ENCODE results near the gene MOB2.

MOB2 gene, protein sequence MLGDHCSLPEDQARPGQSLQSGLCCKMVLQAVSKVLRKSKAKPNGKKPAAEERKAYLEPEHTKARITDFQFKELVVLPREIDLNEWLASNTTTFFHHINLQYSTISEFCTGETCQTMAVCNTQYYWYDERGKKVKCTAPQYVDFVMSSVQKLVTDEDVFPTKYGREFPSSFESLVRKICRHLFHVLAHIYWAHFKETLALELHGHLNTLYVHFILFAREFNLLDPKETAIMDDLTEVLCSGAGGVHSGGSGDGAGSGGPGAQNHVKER

DNA sequence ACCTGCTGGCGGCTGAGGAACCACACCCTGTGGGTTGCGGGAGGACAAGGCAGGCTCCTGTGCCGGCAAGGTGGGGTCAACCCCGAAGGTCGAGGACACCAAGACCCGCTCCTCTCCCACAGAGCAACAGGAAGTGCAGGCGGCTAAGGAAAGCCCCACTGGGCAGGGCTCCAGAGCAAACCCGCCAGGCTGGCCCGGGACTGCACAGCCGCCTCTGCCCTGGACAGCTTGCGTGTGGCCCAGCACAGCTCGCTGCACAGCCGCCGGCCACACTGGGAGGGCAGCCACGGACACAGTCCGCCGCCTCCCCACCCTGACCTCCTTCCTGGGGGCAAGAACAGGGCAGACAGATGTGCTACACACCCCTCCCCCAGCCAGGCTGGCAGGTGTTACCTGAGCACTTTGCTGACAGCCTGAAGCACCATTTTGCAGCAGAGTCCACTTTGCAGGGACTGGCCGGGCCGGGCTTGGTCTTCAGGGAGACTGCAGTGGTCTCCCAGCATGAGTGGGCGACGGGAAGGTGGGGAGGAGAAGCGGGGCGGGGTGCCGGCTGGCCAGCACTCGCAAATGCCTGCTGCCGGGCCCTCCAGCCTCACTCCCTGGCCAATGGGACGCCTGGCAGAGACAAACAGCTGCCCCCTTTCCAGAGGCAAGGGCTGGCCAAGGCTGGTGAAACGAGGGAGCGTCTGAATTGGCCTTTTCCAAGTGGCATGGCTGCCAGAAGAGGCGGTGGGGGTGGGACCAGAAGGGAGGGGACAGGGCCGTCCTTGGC is at the start of gene MOB2:
TSS of gene MOB2 (minus strand) at position 726 of the 772 bp plus-strand sequence. CDS start at position 503, 223 bp downstream.
- peak; percentile 46 for DNase-seq (ENCODE audit: low spot score)

DNA sequence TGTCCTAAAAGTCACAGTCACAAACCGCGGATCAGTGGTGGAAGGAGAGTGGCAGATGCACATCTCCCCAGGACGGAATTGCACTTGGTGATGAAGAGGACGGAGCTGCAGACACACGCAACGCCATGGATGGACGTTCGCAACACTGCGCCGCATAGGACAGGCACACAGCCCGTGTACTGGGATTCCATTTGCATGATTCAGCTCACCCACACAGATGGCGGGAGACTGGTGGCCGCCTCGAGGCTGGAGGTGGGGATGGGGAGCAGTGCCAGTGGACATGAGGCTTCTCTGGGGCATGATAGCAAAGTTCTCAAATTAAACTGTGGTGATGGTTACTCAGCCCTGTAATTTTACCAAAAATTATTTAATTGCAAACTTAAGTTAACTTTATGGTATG is 48.1 kb upstream of the MOB2 start:
- no peak for DNase-seq (ENCODE audit: low spot score)

DNA sequence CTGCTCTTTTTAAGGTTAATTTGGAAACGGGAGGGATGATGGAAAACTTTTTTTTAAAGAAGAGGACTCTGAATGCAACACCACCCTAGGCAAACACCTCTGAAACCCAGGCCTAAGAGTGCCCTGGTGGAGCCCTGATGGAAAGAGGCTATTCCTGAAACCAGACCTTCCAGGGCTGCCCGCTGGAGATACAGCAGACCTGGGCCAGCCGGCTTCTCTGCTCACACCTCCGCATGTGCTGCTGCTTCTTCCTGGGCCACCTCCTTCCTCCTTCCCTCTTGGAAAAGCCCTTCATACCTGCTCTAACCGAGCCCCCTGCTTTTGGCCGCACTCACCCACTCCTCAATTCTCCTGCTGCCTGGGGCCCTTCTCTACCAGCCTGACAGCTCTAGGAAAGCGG is 47.6 kb upstream of the MOB2 start:
- DNase-seq (ENCODE audit: low spot score): no peak

DNA sequence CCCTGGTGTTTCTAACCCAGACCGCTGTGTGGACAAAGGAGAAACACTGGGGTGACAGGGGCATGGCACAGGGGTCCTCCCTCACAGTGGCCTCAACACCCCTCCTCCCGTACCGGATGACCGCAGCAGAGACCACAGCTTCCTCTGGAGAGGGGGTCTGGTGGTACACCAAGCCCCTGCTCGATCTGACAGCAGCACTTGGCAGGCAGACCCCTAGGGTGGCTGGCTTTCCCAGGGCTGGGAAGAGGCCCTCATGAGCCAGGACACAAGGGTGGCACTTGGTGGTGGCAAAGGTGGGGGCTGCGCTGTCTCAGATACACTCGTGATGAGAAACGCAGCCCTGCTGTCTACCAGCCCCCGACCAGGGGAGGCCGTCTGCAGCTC is 46.8 kb upstream of the MOB2 start:
- no peak for DNase-seq (ENCODE audit: low spot score)

DNA sequence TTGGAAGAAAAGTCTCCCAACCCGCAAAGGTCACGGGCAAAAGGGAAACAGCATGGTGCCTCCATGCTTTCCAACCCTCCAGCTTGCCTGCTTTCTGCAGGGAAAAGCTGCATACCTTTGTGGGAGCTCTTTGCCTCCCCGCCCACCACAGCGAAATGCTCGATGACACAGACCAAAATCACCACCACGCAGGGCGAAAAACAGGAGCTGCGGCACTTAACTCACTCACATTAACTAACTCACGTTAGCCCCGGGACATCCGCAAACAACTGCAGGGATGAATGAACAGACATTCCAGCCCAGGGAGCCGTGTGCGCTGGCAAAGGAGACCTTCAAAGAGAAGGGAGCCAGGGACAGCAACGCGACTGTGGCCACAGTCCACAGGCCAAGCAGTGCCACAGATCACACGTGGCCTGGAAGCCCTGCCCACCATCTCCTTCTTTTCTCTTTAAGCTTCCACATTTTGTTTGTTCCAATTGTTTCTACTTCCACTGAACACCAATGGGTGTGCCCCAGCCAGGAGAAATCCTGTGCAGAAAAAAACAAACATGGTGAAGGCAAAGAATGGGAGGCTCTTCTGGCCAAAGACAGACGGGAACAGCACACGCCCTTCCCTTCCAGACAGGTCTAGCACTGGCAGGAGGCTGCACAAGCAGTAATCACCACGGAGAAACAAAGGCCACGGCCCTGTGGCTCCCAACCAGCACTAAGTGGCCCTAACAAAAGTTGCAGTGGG is 46.2 kb upstream of the MOB2 start:
- DNase-seq (ENCODE audit: low spot score): no peak

DNA sequence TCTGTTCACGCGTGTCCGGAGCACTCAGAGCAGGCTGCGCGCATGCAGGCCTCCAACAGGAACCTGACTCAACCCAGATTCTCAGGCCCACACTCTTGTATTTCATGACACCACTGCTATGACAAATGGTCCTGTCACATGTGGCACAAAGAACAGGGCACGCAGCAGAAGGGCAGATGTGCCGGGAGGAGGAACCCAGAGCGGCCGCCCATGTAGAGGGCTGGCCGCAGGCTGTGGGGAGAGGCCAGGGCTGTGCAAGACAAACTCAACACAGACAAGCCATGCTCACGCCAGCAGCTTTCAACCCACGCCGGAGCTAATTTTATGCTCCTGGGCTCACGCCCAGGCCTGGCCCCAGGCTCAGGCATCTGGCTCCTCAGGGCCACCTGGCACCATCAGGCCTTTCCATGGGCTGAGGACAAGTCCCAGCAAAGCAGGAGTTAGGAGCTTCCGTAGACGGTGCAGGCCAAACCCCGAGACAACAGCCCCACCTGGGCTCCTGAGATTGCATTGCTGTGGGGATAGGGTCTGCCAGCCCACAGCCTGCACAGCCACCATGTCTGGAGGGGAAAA is 45.5 kb upstream of the MOB2 start:
- peak; percentile 66 for DNase-seq (ENCODE audit: low spot score)

DNA sequence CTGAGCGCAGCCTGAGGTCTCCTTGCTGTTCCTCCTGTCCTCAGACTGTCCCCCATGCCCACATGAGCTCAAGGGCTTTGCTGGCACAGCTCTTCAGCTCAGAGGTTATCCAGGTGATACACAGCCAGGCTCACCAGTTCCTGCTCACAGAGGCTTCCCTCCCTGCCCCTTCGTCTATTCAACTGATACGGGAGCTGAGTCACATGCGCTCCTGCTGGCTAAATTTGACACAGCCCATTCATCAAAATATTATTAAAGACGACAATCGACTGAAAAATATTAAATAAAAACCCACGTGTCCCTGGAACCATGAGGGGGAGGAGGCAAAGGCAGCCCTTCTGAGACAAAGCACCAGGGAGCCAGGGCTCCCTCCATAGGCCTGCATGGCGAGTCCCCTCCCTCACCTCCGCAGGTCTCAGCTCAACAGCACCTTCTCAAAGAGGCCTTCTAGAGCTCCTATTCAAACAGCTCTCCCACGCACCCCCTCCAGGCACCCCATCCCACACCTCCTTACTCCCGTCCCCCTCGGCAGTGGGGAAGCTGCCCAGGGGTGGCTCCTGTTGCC is 45.0 kb upstream of the MOB2 start:
- DNase-seq (ENCODE audit: low spot score): peak; percentile 39

DNA sequence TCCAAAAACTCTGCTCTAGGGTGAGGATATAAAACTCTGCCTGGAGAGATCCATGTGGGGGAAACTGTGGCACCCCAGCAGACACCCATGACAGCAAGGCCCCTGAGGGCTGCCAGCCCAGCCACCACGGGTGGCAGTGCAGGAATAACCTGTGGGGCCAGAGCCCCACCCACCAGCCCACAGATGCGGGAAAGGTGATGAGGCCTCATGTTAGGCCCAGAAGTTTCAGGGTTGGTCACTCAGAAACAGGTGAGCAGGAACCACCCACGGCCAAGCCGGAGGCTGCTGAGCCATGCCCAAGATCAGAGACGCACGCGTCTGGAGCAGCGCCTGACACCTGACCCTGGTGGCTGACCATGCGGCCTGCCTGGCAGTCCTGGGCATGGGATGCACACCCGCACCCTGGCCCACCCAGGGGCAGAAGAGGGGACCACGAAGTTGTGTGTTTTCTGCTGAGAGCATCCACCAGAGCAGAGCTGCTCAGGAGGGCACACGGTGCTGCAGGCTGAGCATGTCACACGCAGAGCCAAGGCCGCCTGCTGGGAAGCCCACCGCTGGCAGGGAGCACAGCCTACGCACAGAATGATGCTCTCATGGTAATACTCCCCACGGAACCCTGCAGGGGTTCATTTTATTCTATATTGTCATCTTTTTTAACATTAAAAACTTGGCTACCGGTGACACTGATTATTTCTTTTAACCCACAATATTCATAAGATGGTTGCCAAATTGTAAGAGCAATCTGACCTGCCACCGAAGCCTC is 44.3 kb upstream of the MOB2 start:
- no peak for DNase-seq (ENCODE audit: low spot score)

DNA sequence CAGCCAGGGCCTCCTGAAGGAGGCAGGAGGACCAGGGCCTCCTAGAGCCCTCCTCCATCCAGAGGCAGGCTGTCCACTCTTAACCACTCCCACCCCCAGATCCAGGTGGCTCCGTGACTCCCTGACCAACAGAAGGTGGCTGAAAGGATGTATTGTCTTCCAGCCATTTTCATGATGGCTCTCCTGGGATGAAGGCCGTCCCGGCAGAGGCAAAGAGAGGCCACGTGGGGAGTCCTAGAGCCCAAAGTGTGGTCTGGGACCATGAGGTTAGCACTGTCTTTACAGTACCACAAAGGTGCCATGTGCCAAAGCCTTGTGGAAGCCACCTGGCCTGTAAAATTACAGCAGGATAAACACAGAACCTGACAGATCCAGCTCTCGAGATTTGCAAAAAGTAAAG is 43.2 kb upstream of the MOB2 start:
- DNase-seq (ENCODE audit: low spot score): no peak

DNA sequence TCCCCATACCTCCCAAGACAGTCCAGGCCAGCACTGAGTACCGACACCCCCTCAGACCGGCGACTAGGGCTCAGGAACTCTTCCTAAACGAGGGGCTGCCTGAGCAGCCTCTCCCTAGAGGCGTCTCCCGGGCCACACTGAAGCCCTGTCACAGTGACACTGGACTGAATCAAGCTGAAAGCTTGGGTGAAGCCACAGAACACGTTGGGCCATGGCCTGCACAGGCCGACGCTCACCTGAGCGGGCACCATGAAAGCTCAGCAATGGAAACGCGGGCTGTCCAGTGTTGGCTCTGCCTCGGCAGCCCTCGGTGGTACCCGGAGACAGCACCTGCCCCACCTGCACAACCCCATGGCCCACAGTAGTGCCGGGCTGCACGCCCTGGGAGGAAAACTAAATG is 42.7 kb upstream of the MOB2 start:
- no peak for DNase-seq (ENCODE audit: low spot score)

DNA sequence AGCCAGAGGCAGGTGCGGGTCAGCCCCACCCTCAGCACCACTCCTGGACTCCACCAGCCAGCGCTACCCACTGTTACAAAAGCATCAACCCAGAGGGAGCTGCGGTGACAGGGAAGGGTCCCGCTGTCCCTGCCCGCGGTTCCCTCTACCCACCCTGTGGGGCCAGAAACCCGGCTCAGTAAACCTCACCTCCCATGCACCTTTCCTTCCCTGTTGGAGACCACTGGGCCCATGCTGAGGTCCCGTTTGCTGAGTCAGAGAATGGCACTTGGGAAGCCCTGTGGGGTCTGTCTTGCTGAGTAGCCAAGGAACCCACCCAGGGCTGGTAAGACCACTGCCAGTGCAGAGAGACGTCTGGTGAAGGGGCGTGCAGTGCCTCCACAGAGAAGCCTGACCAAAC is 42.1 kb upstream of the MOB2 start:
- DNase-seq (ENCODE audit: low spot score): no peak

DNA sequence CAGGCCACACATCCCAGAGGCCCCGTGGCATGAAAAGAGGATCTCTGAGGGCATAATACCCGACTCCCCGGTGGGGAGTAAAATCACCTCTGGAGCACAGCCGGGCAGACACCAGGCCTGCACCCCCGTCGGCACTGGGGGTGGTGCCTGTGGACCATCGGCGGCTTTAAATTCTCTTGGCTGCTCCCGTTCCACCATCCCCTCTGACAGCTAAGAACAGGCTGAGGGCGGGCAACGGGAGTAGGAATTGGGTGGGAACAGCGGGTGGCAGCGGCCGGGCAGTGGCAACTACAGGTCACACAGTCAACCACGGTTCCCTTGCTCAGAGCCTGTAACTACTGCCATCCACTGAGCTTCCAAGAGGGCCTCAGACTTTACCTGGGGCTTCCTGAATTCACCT is 40.2 kb upstream of the MOB2 start:
- DNase-seq (ENCODE audit: low spot score): no peak

DNA sequence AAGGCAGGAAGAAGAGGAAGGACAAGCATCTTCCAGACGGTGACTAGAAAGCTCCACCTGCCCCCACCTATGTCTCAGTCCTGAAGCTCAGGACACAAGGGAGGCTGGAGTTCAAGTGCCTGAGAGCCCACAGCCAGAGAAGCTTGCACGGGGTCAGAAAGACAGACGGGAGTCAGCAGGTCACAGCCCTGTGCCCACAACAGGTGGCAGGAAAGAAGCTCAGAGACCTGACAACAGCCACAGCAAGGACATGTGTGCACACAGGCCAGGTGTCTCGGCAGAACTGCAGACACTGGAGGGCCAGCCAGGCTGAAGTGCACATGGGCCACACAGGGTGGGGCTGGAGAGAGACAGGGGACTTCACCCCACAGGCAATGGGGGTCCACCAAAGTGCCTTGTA is 37.2 kb upstream of the MOB2 start:
- DNase-seq (ENCODE audit: low spot score): no peak

DNA sequence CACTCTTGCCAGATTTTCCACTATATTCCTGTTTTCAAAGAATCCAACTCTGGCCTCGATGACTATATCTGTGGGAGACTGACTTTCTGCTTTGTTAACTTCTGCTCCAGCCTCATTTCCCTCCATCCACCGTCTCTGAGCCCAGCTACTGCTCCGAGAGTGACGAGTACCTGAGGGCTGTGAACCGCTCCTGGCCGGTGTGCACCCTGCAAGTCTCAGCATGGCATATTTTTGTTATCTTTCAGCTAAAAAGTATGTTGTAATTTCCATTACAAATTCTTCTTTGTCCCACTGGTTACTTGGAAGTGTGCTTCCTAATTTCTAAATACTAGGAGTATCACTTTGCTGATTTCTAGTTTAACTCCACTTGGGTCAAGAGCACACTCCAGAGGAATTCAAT is 36.5 kb upstream of the MOB2 start:
- DNase-seq (ENCODE audit: low spot score): no peak

DNA sequence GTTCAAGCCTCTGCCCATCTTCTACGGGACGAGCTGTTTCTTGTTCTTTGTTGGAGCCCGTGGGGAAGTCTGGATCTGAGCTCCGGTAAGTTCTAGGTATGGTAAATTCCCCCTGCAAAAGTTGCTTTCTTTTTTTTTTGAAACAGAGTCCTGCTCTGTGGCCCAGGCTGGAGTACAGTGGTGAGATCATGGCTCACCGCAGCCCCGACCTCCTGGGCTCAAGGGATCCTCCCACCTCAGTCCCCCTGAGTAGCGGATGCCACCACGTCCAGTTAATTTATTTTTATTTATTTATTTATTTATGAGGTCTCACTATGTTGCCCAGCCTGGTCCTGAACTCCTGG is 35.5 kb upstream of the MOB2 start:
- DNase-seq (ENCODE audit: low spot score): no peak

DNA sequence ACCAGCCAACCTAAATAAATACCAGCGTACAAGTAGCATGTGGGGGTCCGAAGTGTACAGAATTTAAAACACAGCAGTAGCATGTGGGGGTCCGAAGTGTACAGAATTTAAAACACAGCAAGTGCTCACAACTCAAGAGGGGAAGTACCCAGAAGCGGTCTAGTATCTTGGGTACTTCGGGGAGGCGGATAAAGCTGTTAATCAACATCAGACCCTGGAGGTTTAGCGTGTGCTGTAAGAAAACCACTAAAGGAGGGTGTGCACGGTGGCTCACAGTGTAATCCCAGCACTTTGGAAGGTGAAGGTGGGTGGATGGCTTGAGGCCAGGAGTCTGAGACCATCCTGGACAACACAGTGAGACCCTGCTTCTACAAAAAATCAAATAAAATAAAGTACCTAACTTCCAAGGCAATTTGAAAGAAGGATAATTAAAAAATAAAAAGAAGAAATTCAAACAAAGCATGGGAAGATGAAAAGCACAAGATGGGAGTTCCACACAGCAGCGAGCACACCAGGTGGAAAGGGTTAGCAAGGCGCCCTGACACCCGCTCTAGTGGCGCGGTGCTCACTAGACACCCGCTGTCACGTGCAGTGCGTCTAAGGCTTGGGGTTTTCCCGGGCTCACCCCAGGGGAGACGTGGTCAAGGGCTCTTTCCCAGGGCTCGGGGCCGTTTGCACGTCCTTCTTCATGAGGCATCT is 35.0 kb upstream of the MOB2 start:
- no peak for DNase-seq (ENCODE audit: low spot score)

DNA sequence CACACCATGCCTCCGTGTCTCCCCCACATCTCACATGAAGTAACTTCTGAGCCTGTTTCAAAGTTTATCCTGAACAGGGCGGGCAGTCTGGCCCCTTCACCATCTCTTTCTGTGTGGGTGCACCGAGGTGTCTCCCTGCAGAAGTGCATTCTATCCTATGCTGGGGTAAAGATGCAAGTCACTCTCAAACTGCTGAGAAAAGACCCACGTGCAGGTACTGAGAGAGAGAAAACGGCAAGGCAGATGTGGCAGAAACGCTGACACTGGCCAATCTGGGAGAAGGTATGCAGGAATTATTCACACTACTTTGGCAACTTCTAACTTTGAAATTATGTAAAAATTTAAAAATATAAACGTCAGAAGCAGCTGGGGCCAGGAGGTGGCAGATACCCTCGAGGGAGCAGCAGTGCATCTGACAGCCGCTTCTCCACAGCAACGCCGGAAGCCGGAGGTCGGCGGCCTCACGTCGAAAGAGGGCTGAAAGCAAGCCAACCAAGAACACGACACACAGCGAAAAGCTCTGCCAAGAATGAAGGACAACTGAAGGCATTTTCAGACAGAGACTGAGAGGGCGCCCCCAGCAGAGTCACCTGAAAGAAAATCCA is 34.2 kb upstream of the MOB2 start:
- no peak for DNase-seq (ENCODE audit: low spot score)

DNA sequence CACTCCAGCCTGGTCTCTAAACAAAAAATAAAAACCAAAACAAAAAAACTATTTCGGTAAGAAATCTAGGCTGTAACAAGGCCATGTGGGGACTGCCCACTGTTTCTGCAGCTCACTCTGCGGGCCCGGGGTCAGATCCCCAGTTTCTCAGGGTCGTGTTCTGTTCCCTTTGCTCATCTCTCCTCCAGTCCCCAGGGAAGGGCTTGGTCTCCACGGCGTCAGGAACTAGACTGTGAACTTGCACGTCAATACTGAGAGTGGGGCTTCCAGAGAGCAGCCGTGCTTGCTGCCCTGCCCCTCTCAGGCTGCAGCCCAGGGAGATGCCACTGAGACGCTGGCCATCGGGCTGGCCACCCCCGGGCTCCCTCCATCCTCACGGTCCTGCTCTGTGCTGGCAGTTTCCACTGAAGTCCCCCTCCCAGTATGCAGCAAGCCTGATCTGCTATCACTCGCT is 33.7 kb upstream of the MOB2 start:
- no peak for DNase-seq (ENCODE audit: low spot score)

DNA sequence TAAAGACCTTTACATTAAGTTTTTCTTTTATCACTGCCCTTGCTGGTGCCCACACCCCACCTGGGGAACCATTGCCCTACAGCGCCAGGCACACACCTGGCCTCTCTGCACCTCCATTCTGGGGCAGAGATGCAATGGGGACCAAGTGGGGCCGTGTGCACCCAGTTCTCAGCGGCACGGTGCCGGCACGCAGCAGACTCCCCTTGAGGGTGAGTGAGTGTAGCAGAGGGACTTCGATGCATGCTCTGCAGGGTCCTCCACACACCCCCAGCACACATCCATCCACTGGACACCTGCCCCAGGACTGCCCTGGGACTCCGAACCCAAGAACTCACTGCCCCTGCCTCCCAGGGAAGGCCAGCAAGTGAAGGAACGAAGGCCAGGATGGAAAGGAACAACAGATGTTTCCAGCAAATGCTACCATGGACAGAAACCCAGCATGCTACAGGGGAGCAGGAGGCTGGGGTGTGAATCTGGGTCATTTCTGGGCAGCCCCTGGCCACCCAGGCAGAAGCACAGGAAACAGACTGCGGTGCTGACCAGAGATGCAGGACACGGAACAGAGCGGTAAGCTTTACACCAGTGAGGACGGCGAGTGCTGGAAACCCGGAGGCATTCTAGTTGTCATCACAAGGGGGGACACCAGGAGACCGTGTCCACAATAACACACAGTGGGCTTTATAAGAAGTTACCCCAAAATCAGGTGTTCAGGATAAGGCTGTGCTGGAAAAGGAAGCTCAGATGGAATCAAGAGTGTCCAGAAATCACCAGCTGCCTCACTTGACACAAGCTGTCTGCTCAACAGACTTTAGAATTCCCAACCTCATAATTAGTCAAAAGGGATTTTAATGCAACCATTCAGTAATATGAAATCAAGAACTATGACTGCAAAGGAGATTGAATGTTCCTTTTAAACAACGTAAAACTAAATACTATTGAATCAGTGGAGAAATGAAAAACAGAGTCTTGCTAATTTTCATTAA is 32.7 kb upstream of the MOB2 start:
- no peak for DNase-seq (ENCODE audit: low spot score)

All from Ammon's horn (tissue), 1 donor.